GM21515 (cell line): Measurements from ENCODE around the gene CCDC70.

Source experiments
- ATAC-seq: cut with Tn5 transposase; IDR thresholded peaks from one replicate; pipeline ENCODE4 v1.9.1; 2021; ENCODE audit not compliant: unreplicated experiment

CCDC70 gene

DNA sequence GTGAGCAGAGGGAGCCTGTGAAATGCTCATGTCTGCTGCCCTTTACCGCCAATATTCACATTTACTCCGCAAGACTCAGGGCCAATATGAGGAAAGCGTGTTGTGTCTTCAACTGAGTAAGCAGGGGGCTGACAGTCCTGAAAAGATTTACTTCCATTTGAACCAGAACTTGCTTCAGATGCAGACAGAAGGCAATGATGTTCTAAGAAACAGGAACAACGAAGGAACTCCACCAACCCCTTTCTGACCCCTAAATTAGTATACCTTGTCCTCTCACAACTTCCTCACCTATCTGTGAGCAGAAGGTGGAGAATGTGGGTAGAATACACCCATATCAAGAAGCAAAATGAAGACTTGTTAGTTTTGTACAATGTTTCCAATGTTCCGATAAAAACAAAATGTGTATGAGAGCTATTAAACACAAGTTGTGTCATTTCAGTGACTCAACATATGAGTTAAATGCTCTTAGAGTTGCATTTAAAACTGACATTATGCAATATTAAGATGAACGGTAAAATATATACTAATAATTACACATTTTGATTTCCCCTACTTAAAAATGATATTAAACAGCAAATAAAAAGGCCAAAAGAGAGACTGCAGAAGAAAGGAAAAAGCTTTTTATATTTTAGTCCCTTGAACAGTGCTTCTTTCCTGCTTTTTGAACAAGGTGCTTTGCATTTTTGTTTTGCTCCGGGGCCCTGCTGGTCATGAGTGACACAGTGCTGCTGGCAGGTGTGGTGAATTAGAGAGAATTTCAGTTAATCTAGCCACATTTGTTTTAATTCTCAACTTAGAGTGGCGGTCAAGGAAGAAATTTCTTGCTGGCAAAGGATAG lies 32.8 kb upstream of the CCDC70 start:
- no peak for ATAC-seq

DNA sequence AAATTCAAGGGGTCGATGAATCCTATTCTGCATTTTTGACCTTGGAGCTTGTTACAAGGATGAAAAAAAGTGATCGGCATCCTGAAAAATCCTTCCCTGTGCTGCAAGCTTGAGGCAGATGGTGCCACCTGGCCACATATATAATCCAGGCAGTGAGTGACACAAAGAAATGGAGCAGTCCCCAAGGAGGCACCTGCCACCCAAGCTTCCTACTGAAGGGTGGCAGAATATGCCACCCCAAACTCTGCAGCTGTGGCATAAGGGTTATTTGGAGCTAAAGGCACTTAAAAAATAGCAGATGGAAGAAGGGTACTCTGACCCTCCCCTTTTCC lies 32.2 kb upstream of the CCDC70 start:
- ATAC-seq: no peak

DNA sequence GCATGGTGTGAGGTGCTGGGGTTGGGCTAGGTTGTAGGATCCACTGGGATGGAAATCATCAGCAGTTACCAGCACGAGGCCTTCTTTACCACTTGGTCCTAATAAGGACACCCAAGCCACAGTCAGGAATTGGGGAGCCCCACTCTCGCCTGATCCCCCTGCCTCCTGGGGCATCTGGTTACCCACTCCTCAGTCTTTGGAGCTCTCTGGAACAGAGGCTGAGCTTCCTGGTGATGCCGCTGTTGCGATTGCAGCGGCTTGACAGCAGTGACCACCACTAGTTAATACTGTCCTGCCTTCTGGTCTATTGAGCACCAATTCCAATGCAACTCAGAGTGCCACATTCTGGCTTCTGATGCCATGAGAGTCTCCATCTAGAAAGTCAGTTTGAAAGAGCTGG lies 30.2 kb upstream of the CCDC70 start:
- no peak for ATAC-seq

DNA sequence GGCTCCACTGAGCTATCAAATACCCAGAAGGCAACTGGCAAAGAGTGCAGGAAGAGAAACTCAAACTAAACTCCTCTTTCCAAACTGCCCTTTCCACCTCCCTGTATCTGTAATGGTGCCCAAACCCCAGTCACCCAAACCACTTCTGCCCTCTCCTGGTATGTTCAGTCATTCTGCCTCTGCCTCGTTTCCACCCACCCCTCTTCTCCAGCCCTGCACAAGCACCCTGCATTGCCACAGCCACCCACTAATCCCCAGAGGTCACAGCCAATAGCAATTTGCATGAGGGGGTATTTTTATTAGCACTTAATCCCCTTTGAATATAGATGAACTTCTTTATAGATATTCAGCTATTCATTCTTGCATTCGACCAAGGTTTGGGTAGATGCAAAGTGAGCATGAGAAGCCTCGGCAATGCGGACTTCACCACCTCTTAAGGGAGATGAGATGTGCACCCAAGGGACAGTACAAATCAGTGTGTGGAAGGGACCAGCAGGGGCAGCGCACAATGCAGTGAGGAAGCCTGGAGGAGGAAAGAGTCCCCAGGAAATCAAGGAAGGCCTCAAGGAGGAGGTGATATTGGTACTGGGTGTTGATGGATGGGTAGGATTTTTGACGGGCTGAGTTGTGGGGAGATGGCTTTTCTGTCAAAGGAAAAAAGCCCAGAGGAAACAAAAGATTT lies 29.2 kb upstream of the CCDC70 start:
- no peak for ATAC-seq

DNA sequence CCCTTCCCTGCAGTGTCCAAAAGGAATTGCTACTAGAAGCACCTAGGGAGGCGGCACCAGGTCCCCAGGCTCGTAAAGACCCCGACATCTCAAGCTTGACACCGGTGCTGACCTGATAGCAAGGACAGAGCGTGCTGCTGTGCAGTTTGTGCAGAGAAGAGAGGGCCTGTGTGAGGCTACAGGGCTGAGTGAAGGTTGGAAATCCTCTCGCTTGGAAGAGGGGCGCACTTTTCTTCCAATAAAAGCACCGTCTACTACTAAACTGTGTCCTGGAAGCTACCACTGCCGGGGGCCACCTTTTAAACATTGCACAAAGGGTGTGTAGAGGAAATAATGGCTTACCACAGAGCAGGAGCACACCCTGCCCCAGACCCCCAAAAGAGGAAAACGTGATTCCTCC lies 27.8 kb upstream of the CCDC70 start:
- ATAC-seq: no peak

DNA sequence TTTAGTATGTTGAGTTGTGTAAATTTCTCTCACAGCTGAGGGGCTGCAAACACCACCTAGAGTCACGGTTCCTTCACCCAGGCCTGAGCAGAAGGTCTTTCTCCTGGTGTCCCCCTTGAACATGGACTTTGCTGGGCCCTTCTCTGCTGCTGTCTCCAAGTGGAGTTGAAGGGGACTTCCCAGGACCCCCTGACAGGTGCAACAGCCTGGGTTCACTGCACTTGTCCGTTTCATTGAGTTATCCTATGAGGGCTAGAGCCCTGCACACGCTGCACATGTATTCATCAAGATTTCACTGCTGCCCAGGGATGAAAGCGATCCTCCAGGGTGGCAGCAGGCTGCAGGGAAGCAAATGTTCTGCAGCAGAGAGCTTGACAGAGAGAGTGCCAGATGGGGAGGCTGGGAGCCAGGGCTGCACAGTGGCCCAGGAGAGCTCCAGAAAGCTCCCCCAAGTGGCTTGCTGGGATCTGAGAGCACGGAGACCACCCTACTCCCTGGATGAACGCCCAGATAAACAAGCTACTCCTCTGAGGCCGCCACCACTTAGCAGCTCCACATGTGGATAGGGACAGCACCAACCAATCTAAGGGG lies 27.1 kb upstream of the CCDC70 start:
- no peak for ATAC-seq

DNA sequence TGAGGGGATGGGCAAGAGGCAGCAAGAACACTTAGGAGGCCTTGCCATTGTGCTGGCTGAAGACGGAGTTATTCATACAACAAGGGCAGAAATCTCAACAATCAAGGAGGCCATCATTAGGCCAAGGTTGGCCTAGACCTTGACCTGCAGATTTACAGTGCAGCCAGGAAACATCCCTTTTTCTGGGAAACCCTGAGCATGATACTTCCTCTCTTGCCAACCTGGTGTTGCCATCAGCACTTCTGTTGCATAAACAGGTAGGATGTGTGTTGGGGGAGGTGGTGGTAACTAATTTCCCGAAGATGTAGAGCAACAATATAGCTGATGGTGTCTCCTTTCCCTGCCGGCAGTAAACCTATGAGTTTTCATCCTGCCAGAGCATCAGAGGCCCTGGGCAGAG lies 24.8 kb upstream of the CCDC70 start:
- no peak for ATAC-seq

DNA sequence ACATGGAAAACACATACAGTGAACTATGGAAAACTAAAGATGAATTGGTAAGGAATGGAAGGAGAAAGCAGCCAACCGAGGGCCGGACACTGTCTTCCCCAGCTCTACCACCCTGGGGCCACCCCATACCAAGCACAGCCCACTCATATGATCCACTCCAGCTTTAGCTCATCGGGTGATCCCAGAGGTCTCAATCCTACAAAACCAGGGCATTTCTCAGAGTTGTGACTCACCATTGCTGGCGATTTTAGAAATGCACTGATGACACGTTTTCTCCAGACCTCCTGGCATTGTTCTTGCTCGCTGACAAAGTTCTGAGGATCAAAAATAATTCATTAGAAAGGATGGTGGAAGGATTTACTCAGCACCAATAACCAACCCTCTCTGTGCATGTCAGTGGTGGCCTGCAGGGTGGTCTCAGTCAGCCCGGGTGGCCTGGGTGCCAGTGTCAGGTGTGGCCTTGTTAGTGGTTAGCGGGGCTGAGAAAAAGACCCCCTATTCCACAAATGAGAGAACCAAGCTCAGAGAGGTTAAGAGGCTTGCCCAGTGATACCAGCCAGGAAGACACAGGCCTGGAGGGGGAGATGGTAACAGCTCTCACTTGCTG lies 23.4 kb upstream of the CCDC70 start:
- ATAC-seq: no peak

DNA sequence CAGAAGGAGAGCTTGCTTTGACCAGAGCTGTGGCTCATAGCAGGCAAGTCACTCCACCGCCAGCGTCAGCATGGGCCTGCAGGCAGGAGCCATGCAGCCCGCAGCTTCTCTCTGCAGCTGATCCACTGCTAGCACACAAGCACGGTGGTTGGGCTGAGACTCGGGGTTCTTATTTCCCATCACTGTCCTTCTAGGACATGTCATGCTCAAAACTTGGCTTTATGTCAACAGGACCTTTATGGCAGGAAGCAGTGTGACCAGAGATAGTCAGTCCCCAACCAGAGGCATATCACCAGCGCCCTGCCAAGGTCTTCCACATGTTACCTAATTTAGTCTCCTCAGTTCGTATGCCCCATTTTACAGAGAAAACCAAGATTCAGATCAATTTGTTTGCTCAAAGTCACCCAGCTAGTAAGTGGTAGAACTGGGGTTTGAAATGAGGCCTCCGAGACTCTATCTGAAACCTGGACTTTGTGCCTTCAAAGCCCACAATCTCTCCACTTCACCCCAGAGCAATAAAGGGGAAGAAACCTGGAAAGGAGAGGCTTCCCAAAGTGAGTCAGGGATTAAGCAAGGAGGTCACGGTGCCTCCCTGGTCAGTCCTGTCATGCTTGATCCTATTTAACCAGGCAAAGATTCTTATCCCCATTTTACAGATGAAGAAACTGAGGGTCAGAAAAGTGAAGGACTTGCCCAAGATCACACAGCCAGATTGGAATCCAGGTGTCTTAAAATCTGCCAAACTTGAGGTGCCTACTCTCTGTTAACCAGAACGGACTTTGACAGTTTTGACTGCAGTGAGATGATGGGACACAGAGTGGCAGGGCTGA lies 21.8 kb upstream of the CCDC70 start:
- no peak for ATAC-seq

DNA sequence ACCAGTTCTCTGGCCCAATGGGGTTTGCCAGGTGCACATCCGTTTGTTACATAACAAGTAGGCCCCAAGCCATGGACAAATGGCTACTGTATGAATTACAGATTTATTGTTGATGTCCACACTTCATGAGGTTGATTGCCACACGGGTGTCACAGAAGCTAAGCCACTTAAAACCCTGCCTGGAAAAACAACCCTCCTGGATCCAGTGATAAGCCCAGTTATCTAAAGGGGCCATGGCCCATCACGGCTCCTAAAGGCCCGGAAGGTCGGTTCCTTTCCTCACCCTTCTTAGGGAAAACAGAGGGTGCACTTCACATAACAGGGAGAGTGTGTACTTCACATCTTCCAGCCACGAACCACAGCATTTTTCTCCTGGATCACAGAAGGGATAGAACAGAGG lies 20.9 kb upstream of the CCDC70 start:
- no peak for ATAC-seq

DNA sequence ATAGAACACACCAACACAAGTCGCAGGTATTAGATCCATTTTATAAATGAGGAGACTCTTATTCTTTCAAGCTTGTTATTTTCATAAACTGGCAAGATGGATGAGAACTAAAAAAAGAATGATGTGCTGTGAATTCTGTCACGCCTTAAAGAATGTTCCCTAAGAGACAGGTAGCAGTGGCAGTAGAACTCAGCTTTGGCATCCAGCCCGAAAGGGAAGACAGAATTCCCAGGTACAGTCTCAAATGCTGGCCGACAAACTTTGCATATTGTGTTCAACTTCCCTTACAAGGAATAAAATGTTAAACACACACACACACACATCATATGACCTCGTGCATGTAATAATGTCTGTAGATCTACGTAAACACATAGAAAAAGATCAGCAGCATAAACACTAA lies 20.0 kb upstream of the CCDC70 start:
- no peak for ATAC-seq

DNA sequence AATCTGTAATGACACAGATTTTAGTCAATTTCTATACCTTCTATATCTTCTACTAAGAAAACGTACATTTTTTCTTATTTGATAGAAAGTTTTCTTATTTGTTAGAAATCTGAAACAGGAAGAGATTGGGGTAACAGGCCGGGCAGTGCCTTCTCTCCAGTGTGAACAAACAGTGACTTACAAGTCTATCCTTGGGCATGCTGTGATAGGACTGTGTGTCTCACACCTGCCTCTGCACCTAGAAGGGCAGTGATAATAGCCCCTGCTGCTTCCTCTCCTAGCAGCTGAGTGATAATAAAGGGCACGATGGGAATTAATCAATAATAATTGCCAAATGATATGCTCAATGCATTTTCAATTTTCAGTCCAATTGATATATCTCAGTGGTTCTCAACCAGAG lies 18.2 kb upstream of the CCDC70 start:
- no peak for ATAC-seq

DNA sequence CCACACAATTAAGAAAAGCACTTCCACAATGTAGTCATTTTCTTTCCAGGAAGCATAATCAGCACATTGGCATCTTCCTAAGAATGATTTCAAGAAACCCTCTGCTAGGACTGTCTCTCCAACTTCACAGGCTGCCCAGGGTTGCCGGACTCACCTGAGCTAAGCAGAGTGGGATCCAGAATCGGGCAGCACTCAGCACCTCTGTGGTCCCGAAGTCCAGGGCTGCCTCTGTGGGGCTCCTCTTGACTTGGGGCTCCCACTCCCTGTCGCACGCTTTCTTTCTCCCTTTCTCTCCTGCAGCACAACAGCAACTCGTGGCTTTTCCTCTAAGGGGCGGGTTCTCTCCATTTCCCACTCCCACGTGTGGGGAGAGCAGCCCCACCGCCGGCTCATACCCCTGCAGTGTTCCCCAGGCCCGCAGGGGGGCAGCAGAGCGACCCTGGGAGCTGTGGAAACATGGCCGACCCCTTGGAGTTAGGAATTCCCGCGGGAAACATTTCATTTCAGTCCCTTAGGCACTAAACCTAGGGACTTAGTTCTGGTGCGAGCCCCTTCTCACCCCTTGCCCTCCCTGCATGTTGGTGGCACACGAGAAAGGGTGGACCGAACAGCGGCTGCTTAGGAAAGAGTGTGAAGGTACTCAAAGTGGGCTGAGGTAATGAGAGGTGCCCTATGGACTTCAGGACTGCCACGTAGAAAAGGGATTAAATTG lies 16.8 kb upstream of the CCDC70 start, which contains the start of gene TMEM272:
TSS of gene TMEM272 (minus strand) at position 316 of the 712 bp plus-strand sequence. CDS start 6,647 bp downstream, outside the sequence.
- ATAC-seq: no peak

DNA sequence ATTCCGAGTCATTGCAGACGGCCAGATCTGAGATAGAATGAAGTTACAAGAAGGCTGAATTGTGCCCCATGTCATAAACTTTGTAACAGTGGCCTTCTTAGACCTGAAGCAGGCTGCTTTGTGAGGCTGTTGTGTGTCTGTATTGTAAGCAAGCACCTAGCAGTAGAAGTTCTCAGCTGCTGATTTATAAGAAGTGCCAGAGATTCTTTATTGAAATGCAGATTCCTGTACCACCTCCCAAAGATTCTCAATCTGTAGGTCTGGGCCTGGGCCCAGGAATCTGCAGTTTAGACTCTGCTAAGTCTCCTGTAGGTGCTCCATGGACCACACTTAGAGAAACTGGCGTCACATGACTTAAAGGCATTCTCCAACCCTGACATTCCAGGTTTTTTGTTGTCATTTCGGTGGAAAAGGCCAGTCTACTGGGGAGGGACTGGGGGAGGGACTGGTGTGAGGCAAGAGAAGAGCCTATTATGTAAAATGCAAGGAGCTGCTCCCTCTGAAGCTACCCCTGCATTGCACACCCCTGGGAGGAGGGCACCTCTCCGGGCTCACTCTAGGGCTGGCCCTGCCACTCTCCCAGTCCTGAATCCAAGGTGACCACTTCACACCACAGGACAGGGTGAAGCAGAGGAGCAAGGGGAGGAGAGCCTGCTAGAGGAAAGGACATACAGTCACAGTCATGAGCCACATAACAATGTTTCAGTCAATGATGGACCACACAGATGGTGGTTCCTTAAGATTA lies 16.0 kb upstream of the CCDC70 start:
- no peak for ATAC-seq

DNA sequence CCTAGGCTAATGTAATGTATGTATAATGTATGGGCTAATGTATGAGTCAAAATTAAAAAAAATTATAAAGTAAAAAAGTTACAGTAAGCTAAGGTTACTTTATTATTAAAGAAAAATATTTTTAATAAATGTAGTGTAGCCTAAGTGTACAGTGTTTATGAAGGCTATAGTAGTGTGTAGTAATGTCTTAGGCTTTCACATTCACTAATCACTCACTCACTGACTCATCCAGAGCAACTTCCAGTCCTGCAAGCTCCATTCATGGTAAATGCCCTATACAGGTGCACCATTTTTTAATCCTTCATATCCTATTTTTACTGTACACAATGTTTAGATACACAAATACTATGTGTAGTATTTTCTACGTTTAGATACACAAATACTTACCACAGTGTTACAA lies 15.0 kb upstream of the CCDC70 start:
- no peak for ATAC-seq

DNA sequence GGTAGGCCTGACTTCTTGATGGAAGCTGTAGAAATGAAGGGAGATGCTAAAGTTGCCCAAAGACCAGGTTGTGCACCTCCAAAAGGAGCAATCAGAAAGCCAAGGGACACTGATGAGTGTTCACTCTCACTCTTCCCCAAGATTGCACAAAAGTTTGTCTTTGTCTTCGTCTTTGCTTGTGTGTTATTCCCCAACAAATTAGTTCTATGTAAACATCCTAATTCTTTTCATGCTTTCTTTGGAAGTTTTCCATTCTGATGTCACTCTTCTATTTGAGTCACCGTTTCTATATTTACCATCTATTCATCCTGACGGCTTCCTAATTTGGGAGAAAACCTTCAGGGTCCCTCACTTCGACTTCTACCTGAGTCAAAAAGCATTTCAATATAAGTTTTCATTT lies 13.1 kb upstream of the CCDC70 start:
- no peak for ATAC-seq

DNA sequence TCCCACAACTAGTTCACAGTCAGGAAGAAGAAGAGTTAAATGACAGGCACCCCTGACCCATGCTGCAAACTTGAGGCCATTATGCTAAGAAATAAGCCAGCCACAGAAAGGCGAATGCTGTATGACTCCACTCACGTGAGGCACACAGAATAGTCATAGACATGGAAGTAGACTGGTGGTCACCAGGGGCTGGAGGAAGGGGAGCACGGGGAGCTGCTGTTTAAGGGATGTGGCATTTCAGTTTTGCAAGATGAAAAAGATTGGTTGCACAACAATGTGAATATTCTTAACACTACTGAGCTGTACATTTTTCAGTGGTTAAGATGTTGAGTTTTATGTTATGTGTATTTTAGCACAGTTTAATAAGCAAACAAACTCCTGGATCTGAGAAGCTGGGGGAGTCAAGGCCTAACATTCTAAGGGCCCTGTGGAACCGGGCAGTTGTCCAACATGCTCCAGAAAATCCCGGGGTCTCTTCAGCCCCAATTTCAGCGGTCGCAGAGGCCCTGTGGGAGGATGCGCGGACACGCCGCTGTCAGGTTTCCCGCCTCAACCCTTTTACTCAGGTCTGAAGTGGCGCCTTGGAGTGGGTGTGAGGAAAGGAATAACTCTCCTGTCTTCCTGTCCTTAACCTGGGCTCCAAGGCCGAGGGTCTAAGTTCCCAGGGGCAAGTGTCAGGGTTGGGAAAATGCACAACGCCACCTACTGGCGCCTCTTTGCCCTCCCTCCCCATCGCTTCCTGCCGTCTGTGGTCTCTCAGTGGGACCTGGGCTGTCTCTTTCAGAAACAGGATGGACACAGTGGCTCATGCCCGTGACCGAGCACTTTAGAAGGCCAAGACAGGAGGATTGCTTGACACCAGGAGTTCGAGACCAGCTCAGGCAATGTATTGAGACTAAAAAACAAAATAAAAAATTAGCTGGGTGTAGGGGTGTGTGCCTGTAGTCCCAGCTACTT lies 12.3 kb upstream of the CCDC70 start:
- ATAC-seq: no peak

DNA sequence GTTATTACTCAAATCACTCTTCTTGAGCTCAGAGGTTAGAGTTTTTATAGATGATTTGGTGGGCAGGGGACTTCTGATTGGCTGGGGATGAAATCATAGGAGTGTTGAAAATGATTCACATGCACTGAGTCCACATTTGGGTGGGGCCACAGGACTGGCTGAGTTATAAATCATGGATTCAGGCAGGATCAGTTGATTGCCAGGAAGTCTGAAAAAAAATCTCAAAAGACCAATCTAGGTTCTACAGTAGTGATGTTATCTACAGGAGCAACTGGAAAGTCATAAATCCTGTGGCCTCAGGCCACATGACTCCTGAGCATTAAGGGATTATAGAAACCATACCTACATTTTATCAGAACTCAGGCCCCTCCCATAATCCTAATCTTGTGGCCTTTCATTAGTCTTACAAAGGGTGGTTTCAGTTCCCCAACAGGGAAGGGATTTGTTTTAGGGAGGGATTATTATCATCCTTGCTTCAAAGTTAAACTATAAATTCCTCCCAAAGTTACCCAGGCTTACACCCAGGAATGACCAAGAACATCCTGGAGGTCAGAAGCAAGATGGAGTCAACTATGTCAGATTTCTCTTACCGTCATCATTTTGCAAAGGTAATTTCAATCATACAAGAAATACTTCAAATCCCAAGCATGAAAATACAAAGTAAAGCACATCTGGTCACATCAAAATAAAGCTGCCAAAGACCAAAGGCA lies 5.6 kb upstream of the CCDC70 start:
- ATAC-seq: no peak
